Liver (tissue), 3 donors: Measurements from ENCODE around the gene IFNA14.

Experiments
- EGR1 ChIP-seq, 2 donors: IDR thresholded peaks; 2 replicates each; pipeline ENCODE4 v1.6.1; 2016 to 2018; ENCODE audit warnings: antibody characterized with exemption in 2 of 2, low read depth in 2 of 2
- TF ChIP-seq, protein P1 (sequence below): fragments of 150-350 bp; IDR thresholded peaks from 2 replicates; pipeline ENCODE4 v1.5.1; 2017; ENCODE audit warnings: improper control_type of control experiment, low read depth, low read length; ENCODE audit not compliant: missing input control
- TF ChIP-seq, protein P2 (sequence below): IDR thresholded peaks from 2 replicates; pipeline ENCODE4 v1.6.1; 2016; ENCODE audit warnings: antibody characterized with exemption
- donor health status: healthy.
- donor health status: healthy.

DNA sequence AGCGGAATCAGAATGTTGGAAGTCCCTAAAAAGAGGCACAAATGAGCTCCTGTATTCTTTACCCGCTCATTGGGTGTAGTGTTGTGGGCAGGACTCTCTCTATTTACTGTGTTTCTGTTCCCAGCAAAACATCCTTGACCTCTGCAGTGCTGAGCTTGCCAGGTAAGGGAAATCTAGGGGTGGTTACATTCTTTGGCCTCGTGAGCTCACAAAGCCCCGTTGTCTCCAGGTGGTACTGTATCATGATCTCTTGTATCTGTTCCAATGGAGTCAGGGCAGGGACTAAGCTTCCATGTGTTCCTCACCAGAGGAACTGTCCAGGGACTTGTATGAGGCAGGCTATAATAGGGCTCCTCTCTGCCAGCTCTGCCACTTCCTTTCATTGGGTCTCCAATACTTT is 11.8 kb upstream of the IFNA14 start:
- TF ChIP-seq, protein P1, sequence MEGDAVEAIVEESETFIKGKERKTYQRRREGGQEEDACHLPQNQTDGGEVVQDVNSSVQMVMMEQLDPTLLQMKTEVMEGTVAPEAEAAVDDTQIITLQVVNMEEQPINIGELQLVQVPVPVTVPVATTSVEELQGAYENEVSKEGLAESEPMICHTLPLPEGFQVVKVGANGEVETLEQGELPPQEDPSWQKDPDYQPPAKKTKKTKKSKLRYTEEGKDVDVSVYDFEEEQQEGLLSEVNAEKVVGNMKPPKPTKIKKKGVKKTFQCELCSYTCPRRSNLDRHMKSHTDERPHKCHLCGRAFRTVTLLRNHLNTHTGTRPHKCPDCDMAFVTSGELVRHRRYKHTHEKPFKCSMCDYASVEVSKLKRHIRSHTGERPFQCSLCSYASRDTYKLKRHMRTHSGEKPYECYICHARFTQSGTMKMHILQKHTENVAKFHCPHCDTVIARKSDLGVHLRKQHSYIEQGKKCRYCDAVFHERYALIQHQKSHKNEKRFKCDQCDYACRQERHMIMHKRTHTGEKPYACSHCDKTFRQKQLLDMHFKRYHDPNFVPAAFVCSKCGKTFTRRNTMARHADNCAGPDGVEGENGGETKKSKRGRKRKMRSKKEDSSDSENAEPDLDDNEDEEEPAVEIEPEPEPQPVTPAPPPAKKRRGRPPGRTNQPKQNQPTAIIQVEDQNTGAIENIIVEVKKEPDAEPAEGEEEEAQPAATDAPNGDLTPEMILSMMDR, result no peak
- TF ChIP-seq, protein P2, sequence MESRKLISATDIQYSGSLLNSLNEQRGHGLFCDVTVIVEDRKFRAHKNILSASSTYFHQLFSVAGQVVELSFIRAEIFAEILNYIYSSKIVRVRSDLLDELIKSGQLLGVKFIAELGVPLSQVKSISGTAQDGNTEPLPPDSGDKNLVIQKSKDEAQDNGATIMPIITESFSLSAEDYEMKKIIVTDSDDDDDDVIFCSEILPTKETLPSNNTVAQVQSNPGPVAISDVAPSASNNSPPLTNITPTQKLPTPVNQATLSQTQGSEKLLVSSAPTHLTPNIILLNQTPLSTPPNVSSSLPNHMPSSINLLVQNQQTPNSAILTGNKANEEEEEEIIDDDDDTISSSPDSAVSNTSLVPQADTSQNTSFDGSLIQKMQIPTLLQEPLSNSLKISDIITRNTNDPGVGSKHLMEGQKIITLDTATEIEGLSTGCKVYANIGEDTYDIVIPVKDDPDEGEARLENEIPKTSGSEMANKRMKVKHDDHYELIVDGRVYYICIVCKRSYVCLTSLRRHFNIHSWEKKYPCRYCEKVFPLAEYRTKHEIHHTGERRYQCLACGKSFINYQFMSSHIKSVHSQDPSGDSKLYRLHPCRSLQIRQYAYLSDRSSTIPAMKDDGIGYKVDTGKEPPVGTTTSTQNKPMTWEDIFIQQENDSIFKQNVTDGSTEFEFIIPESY, result no peak
- no peak for TF ChIP-seq EGR1 (IDR thresholded peaks at IDR 0.05; ENCODE audit: low read depth in 2 of 2)
